HepG2 (cell line): Measurements from ENCODE around the gene TTLL10. TPM values are rescaled to one million over a fixed set of nuclear protein-coding genes. Genes with fewer than 3 reads are reported as not detected.

ENCODE experiments used
- AKAP8 ChIP-seq: sonication (generic); formaldehyde crosslinking; IDR thresholded peaks from 2 replicates; pipeline ENCODE4 v1.5.1; 2020; ENCODE audit warnings: mild to moderate bottlenecking, missing genetic modification reagents
- E2F1 ChIP-seq: sonication (generic); formaldehyde crosslinking; IDR thresholded peaks from 2 replicates; pipeline ENCODE4 v1.5.0; 2020; ENCODE audit warnings: missing genetic modification reagents
- ELK4 ChIP-seq: sonication (generic); formaldehyde crosslinking; IDR thresholded peaks from 2 replicates; pipeline ENCODE4 v1.9.0; 2021; ENCODE audit warnings: missing genetic modification reagents, borderline replicate concordance
- FOXO4 ChIP-seq: sonication (generic); formaldehyde crosslinking; conservative IDR thresholded peaks from 2 replicates; pipeline ENCODE4 v1.8.1; 2023; ENCODE audit warnings: missing genetic modification reagents
- FUBP1 ChIP-seq: sonication (generic); formaldehyde crosslinking; IDR thresholded peaks from 2 replicates; pipeline ENCODE4 v1.5.1; 2020; ENCODE audit warnings: missing genetic modification reagents, mild to moderate bottlenecking, borderline replicate concordance
- HOMEZ ChIP-seq: IDR thresholded peaks from 2 replicates; pipeline ENCODE4 v1.6.1; 2016; ENCODE audit warnings: low read depth
- KLF15 ChIP-seq: sonication (generic); formaldehyde crosslinking; IDR thresholded peaks from 2 replicates; pipeline ENCODE4 v1.8.1; 2023; ENCODE audit warnings: borderline replicate concordance, mild to moderate bottlenecking, inconsistent platforms, missing genetic modification reagents, mixed read lengths
- SNAI1 ChIP-seq: sonication (generic); formaldehyde crosslinking; IDR thresholded peaks from 2 replicates; pipeline ENCODE4 v1.5.0; 2020; ENCODE audit warnings: mild to moderate bottlenecking, missing genetic modification reagents, borderline replicate concordance
- SRF ChIP-seq: IDR thresholded peaks from 2 replicates; pipeline ENCODE4 v1.6.1; 2011; ENCODE audit warnings: mild to moderate bottlenecking, low read depth, low read length, moderate library complexity
- USF2 ChIP-seq, 2 experiments: sonication (generic) in 1 of 2; formaldehyde crosslinking in 1 of 2; IDR thresholded peaks; 2 replicates each; pipeline versions ENCODE4 v1.5.1 to v1.6.1; 2011 to 2020; ENCODE audit warnings: borderline replicate concordance in 1 of 2, low read depth in 1 of 2, low read length in 1 of 2, mild to moderate bottlenecking in 1 of 2, missing genetic modification reagents in 1 of 2, moderate library complexity in 1 of 2
- ZNF484 ChIP-seq: sonication (generic); formaldehyde crosslinking; IDR thresholded peaks from 2 replicates; pipeline ENCODE4 v1.5.1; 2020; ENCODE audit warnings: mild to moderate bottlenecking, low read depth, missing genetic modification reagents, borderline replicate concordance
- ZNF549 ChIP-seq: sonication (generic); formaldehyde crosslinking; IDR thresholded peaks from 2 replicates; pipeline ENCODE4 v1.5.0; 2020; ENCODE audit warnings: missing genetic modification reagents
- ZNF788 ChIP-seq: sonication (generic); formaldehyde crosslinking; IDR thresholded peaks from 2 replicates; pipeline ENCODE4 v1.5.0; 2020; ENCODE audit warnings: mild to moderate bottlenecking, missing genetic modification reagents, borderline replicate concordance
- polyA plus RNA-seq, 8 experiments: library from polyadenylated mRNA; depleted of rRNA in 3 of 8; stranded (reverse) in 7 of 8; unstranded in 1 of 8; fragments of >200 nt; fragmentation: Illumina TruSeq in 4 of 8; extraction: Trizol in 4 of 8; gene quantifications; 2 replicates each; pipeline versions ENCODE4 v1.2.1 to v1.2.3, GENCODE V29; 2011 to 2016; ENCODE audit warnings: low read depth in 4 of 8, missing spikeins in 1 of 8, mixed read lengths in 1 of 8; ENCODE audit not compliant: insufficient read depth in 1 of 8
- total RNA-seq, 5 experiments: library from RNA; depleted of rRNA; stranded (reverse); fragments of >200 nt; fragmentation: Illumina TruSeq; extraction: Trizol; gene quantifications; 2 replicates each; pipeline ENCODE4 v1.2.3, GENCODE V29; 2016; ENCODE audit warnings: low read depth in 1 of 5

Gene TTLL10
- total and polyA plus RNA-seq, 2 of the 13 experiments (the other 11 are each of a cell fraction or from before 2014, with no cell fraction given) = not detected

GRCh38 chr1:1199141-1199960 lies 25.7 kb downstream of the TTLL10 start (continued):
- TF ChIP-seq ZNF788 (CRISPR knock-in tag) (no peak), ZNF549 (CRISPR knock-in tag) (no peak), SRF (no peak), HOMEZ (no peak), KLF15 (CRISPR knock-in tag) (no peak), SNAI1 (no peak), E2F1 (CRISPR knock-in tag) (no peak), USF2 (IDR thresholded peaks at IDR 0.05; ENCODE audit: low read depth, low read length) (no peak), USF2 (CRISPR knock-in tag; IDR thresholded peaks at IDR 0.05; ENCODE audit: borderline replicate concordance) (no peak), FOXO4 (no peak), ZNF484 (CRISPR knock-in tag) (no peak), FUBP1 (CRISPR knock-in tag) (no peak), ELK4 (no peak), AKAP8 (CRISPR knock-in tag) (no peak)
